ENCODE results near the gene DHX58.

- TF ChIP-seq GABPA (IDR thresholded peaks at IDR 0.05; ENCODE audit: low read depth) (no peak), CEBPB (IDR thresholded peaks at IDR 0.05; ENCODE audit: borderline replicate concordance in 1 of 2, low read depth in 2 of 2, low read length in 2 of 2) (no peak), SMAD5 (IDR thresholded peaks at IDR 0.05; ENCODE audit: low read depth) (no peak)
Measured at GRCh38 chr17:42110301-42111264, 1.9 kb downstream of the DHX58 start.
